ENCODE measurements around the gene PPP2R2C. TPM values are rescaled to one million over a fixed set of nuclear protein-coding genes. Genes with fewer than 3 reads are reported as not detected.
A peak's percentile ranks its signal among the peaks of the same experiment; 100 is the strongest.

PPP2R2C gene
- total RNA-seq, 1 experiment from 2014 or later: not detected

DNA sequence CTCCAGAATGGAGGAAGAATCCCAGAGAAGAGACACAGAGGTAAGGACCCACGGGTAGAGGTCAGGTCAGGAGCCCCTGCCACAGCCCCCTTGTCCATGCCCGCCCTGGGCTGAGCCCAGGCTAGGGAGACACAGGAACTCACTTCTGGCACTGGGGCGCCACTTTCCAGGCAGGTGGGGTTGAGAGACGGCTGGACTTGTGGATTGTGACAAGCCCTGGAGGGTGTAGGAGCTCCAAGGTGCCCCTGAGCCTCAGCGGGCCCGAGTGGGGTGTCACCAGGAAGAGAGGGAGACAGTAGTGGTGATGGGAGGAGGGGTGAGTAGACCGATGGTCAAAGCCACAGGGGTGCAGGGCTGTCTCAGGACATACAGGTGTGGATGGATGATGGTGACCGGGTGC is 143.9 kb downstream of the PPP2R2C start:
- no TSS peak for BruUV-seq (replicated peaks)
- DNase-seq: no peak
- H3K36me3 ChIP-seq (ENCODE audit: control insufficient read depth, insufficient read depth, low read length): no peaks in the 10 kb centered on the region
- H3K4me1 ChIP-seq: no peaks in the 10 kb centered on the region
- no peak overlapping the region for H3K4me3 ChIP-seq (ENCODE audit: low read depth, low read length)
- Mint-ChIP-seq H3K36me3 (ENCODE audit: insufficient read depth, unreplicated experiment) (no peaks in the 10 kb centered on the region), H3K9me3 (ENCODE audit: unreplicated experiment) (no peaks in the 10 kb centered on the region), H3K27me3 (ENCODE audit: insufficient read depth, unreplicated experiment) (peaks cover 6% of the 10 kb centered on the region), H3K4me1 (ENCODE audit: low read depth, unreplicated experiment) (no peaks in the 10 kb centered on the region), H3K4me3 (ENCODE audit: unreplicated experiment) (no peak overlapping the region), H3K27ac (ENCODE audit: unreplicated experiment) (no peak overlapping the region)
- intact Hi-C loops (cut with micrococcal nuclease; ENCODE audit: unreplicated experiment): loop anchor here (10.0 kb wide), 1 partner anchor 334 kb away; no protein-coding TSS in a partner anchor
- CTCF ChIA-PET: interaction anchor here (1.0 to 7.0 kb wide), 5 partner anchors 50 to 220 kb away, joined by 3 to 88 read pairs (median 6); no protein-coding TSS in a partner anchor
- no peaks in the 10 kb centered on the region for H3K27me3 ChIP-seq (replicated peaks; ENCODE audit: control insufficient read depth, insufficient read depth, low read length)
- TF ChIP-seq, protein P1, sequence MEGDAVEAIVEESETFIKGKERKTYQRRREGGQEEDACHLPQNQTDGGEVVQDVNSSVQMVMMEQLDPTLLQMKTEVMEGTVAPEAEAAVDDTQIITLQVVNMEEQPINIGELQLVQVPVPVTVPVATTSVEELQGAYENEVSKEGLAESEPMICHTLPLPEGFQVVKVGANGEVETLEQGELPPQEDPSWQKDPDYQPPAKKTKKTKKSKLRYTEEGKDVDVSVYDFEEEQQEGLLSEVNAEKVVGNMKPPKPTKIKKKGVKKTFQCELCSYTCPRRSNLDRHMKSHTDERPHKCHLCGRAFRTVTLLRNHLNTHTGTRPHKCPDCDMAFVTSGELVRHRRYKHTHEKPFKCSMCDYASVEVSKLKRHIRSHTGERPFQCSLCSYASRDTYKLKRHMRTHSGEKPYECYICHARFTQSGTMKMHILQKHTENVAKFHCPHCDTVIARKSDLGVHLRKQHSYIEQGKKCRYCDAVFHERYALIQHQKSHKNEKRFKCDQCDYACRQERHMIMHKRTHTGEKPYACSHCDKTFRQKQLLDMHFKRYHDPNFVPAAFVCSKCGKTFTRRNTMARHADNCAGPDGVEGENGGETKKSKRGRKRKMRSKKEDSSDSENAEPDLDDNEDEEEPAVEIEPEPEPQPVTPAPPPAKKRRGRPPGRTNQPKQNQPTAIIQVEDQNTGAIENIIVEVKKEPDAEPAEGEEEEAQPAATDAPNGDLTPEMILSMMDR (IDR thresholded peaks at IDR 0.05; ENCODE audit: insufficient read depth in 1 of 2, low read depth in 1 of 2, low read length in 1 of 2, severe bottlenecking in 1 of 2, unreplicated experiment in 1 of 2): no peak
- H3K9me3 ChIP-seq: no peaks in the 10 kb centered on the region
- POLR2A ChIA-PET: no interaction called here

DNA sequence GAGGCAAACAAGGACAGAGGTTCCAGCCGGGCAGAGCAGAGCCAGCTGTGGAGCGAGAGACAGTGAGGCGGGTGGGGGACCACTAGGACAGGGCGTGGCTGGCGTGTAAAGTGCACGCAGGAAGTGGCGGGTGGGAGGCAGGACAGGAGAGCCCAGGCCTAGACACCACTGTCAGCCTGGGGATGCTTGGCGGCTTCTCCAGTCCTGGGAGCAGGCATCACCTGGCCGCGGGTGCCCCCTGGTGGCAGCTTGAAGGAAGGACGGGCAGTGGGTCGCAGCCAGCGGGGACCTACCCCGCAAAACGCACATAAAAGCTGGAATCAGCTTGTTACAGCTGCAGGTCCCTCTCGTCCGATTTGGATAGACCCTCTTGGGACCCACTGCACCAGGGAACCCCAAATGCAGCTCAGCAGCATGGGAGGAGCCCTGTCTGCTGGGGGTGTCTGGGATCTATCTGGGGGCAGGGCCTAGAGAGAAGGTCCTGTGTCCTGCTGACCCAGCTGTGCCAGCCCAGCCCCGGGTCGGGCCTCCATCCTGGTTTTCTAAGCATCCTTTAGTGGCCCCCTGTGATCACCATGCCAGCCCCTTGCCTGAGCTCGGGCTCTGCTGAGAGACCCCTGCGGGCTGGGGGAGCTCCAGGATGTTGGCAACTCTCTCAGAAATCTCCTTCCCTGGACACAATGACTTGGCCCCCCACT is 145.0 kb downstream of the PPP2R2C start:
- ChIA-PET CTCF (interaction anchor here (0.5 to 7.0 kb wide), 6 partner anchors 49 to 103 kb away, joined by 3 to 88 read pairs (median 5); partner anchors contain the start of gene WFS1), POLR2A (no interaction called here)
- H3K36me3 Mint-ChIP-seq (ENCODE audit: insufficient read depth, unreplicated experiment): no peaks in the 10 kb centered on the region
- intact Hi-C loops (cut with micrococcal nuclease; ENCODE audit: unreplicated experiment): loop anchor here (1.0 to 10.0 kb wide), 3 partner anchors 63 to 333 kb away; no protein-coding TSS in a partner anchor
- H3K4me1 Mint-ChIP-seq (ENCODE audit: low read depth, unreplicated experiment): no peaks in the 10 kb centered on the region
- DNase-seq: peak; percentile 76 to 87
- H3K27ac Mint-ChIP-seq (ENCODE audit: unreplicated experiment): no peak overlapping the region
- BruUV-seq (replicated peaks): no TSS peak
- H3K4me3 ChIP-seq (ENCODE audit: low read depth, low read length): no peak overlapping the region
- H3K27me3 ChIP-seq (replicated peaks; ENCODE audit: control insufficient read depth, insufficient read depth, low read length): no peaks in the 10 kb centered on the region
- no peaks in the 10 kb centered on the region for H3K36me3 ChIP-seq (ENCODE audit: control insufficient read depth, insufficient read depth, low read length)
- H3K9me3 ChIP-seq: no peaks in the 10 kb centered on the region
- no peaks in the 10 kb centered on the region for H3K4me1 ChIP-seq
- H3K9me3 Mint-ChIP-seq (ENCODE audit: unreplicated experiment): no peaks in the 10 kb centered on the region
- no peak overlapping the region for H3K4me3 Mint-ChIP-seq (ENCODE audit: unreplicated experiment)
- TF ChIP-seq, protein P1 (IDR thresholded peaks at IDR 0.05; ENCODE audit: insufficient read depth in 1 of 2, low read depth in 1 of 2, low read length in 1 of 2, severe bottlenecking in 1 of 2, unreplicated experiment in 1 of 2): peak; percentile 91 to 95
- H3K27me3 Mint-ChIP-seq (ENCODE audit: insufficient read depth, unreplicated experiment): peaks cover 6% of the 10 kb centered on the region

DNA sequence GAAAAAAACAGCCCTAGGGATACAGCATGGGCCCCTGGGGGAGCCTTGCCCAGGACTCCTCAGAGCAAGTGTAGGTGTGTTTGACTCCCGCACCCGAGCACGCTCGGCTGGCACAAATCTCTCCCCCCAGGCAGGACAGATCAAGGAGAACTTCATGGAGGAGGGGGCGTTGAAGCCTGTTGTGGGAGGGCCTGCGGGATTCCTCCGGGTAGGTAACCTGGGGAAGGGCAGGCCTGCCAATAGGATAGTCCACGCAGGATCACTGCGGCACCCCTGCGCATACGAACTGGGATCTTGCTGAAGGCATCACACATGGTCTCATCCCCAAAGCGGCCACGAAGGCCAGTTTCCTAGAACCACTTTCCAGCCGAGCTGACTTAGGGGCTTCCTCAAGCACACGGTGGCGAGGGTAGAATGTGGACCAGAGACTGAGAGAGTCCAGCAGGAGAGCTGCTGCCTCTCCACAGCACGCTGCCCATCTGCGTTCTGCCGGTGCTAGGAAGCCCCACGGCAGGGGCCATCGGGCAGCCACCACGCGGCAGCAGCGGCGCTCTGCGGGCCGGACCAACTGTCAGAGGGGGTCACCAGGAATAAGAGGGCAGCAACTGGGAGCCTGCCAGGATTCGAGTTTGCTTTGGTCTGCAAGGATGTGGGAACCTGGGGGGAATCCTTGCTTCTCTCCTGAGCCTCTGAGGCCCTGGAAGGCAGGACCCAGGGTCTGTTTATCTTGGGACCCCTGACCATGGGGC is 145.9 kb downstream of the PPP2R2C start:
- BruUV-seq (replicated peaks): no TSS peak
- no peaks in the 10 kb centered on the region for H3K4me1 ChIP-seq
- no peaks in the 10 kb centered on the region for H3K36me3 ChIP-seq (ENCODE audit: control insufficient read depth, insufficient read depth, low read length)
- H3K27me3 Mint-ChIP-seq (ENCODE audit: insufficient read depth, unreplicated experiment): peaks cover 6% of the 10 kb centered on the region
- no peak for DNase-seq
- CTCF ChIA-PET: interaction anchor here (0.5 to 7.0 kb wide), 3 partner anchors 57 to 75 kb away, joined by 4 to 88 read pairs (median 34); partner anchors contain the start of gene WFS1
- no peaks in the 10 kb centered on the region for H3K36me3 Mint-ChIP-seq (ENCODE audit: insufficient read depth, unreplicated experiment)
- intact Hi-C loops (cut with micrococcal nuclease; ENCODE audit: unreplicated experiment): loop anchor here (1.0 to 10.0 kb wide), 3 partner anchors 62 to 332 kb away; no protein-coding TSS in a partner anchor
- H3K9me3 ChIP-seq: no peaks in the 10 kb centered on the region
- no peaks in the 10 kb centered on the region for H3K27me3 ChIP-seq (replicated peaks; ENCODE audit: control insufficient read depth, insufficient read depth, low read length)
- no peaks in the 10 kb centered on the region for H3K9me3 Mint-ChIP-seq (ENCODE audit: unreplicated experiment)
- TF ChIP-seq, protein P1 (IDR thresholded peaks at IDR 0.05; ENCODE audit: insufficient read depth in 1 of 2, low read depth in 1 of 2, low read length in 1 of 2, severe bottlenecking in 1 of 2, unreplicated experiment in 1 of 2): no peak
- no peak overlapping the region for H3K27ac Mint-ChIP-seq (ENCODE audit: unreplicated experiment)
- H3K4me1 Mint-ChIP-seq (ENCODE audit: low read depth, unreplicated experiment): no peaks in the 10 kb centered on the region
- POLR2A ChIA-PET: no interaction called here
- no peak overlapping the region for H3K4me3 Mint-ChIP-seq (ENCODE audit: unreplicated experiment)
- no peak overlapping the region for H3K4me3 ChIP-seq (ENCODE audit: low read depth, low read length)
